ENCODE results near the gene EFCAB12.
"Not testable (repeated sequence)": the region's sequence is repeated elsewhere in the genome, so short reads cannot be mapped to it uniquely, and the experiment has no call there.

EFCAB12 gene

GRCh38 chr3:129393271-129393670 lies 35.2 kb downstream of the EFCAB12 start:
- TF ChIP-seq CTCF (IDR thresholded peaks at IDR 0.05; ENCODE audit: low read depth, low read length) (no peak), EZH2phosphoT487 (IDR thresholded peaks at IDR 0.05; ENCODE audit: low read depth) (no peak)
- Histone ChIP-seq H2AFZ (ENCODE audit: low read depth, low read length) (no peak overlapping the region), H3K4me2 (ENCODE audit: low read length) (no peak overlapping the region), H4K20me1 (ENCODE audit: insufficient read depth, low read length) (peaks cover 12% of the 10 kb centered on the region; the same call in 1 of the 2 replicates), H3K27ac (ENCODE audit: low read length) (no peak overlapping the region), H3K9me3 (ENCODE audit: insufficient read depth, low read length) (no peaks in the 10 kb centered on the region), H3K79me2 (ENCODE audit: low read length) (peaks cover 37% of the 10 kb centered on the region), H3K4me3 (ENCODE audit: low read length) (no peak overlapping the region), H3K4me1 (ENCODE audit: low read length) (peaks cover 4% of the 10 kb centered on the region), H3K9ac (ENCODE audit: low read length) (no peak overlapping the region), H3K36me3 (replicated peaks; ENCODE audit: low read depth, low read length) (no peaks in the 10 kb centered on the region), H3K27me3 (ENCODE audit: low read depth, low read length) (no peaks in the 10 kb centered on the region)

- peaks cover 27% of the 10 kb centered on the region for H3K79me2 ChIP-seq (ENCODE audit: low read length)
- not testable (repeated sequence) for H3K4me2 ChIP-seq (ENCODE audit: low read length); H3K9me3 ChIP-seq (ENCODE audit: insufficient read depth, low read length); H3K36me3 ChIP-seq (replicated peaks; ENCODE audit: low read depth, low read length); H3K27me3 ChIP-seq (ENCODE audit: low read depth, low read length); H2AFZ ChIP-seq (ENCODE audit: low read depth, low read length); H3K9ac ChIP-seq (ENCODE audit: low read length); H3K4me3 ChIP-seq (ENCODE audit: low read length); H4K20me1 ChIP-seq (ENCODE audit: insufficient read depth, low read length); H3K4me1 ChIP-seq (ENCODE audit: low read length); H3K27ac ChIP-seq (ENCODE audit: low read length)
Measured at GRCh38 chr3:129392106-129392887, 36.1 kb downstream of the EFCAB12 start.

- not testable (repeated sequence) for H4K20me1 ChIP-seq (ENCODE audit: insufficient read depth, low read length); H3K4me1 ChIP-seq (ENCODE audit: low read length); H3K9me3 ChIP-seq (ENCODE audit: insufficient read depth, low read length); H2AFZ ChIP-seq (ENCODE audit: low read depth, low read length); H3K4me3 ChIP-seq (ENCODE audit: low read length); H3K9ac ChIP-seq (ENCODE audit: low read length); H3K36me3 ChIP-seq (replicated peaks; ENCODE audit: low read depth, low read length); H3K4me2 ChIP-seq (ENCODE audit: low read length); H3K27me3 ChIP-seq (ENCODE audit: low read depth, low read length); H3K27ac ChIP-seq (ENCODE audit: low read length)
- H3K79me2 ChIP-seq (ENCODE audit: low read length), result peaks cover 20% of the 10 kb centered on the region
Measured at GRCh38 chr3:129391583-129391982, 36.9 kb downstream of the EFCAB12 start.

GRCh38 chr3:129389572-129389937 lies 38.9 kb downstream of the EFCAB12 start:
- Histone ChIP-seq H2AFZ (ENCODE audit: low read depth, low read length) (no peak overlapping the region), H3K4me1 (ENCODE audit: low read length) (no peaks in the 10 kb centered on the region), H3K27ac (ENCODE audit: low read length) (no peak overlapping the region), H3K27me3 (ENCODE audit: low read depth, low read length) (no peaks in the 10 kb centered on the region), H3K9ac (ENCODE audit: low read length) (no peak overlapping the region), H3K79me2 (ENCODE audit: low read length) (no peaks in the 10 kb centered on the region), H4K20me1 (ENCODE audit: insufficient read depth, low read length) (no peaks in the 10 kb centered on the region), H3K9me3 (ENCODE audit: insufficient read depth, low read length) (no peaks in the 10 kb centered on the region), H3K4me3 (ENCODE audit: low read length) (no peak overlapping the region), H3K36me3 (replicated peaks; ENCODE audit: low read depth, low read length) (no peaks in the 10 kb centered on the region), H3K4me2 (ENCODE audit: low read length) (no peak overlapping the region)
- no peak for TF ChIP-seq CTCF (IDR thresholded peaks at IDR 0.05; ENCODE audit: low read depth, low read length)
- no peak for TF ChIP-seq EZH2phosphoT487 (IDR thresholded peaks at IDR 0.05; ENCODE audit: low read depth)

- not testable (repeated sequence) for H3K36me3 ChIP-seq (replicated peaks; ENCODE audit: low read depth, low read length); H3K4me2 ChIP-seq (ENCODE audit: low read length); H4K20me1 ChIP-seq (ENCODE audit: insufficient read depth, low read length); H3K79me2 ChIP-seq (ENCODE audit: low read length); H3K4me3 ChIP-seq (ENCODE audit: low read length); H3K4me1 ChIP-seq (ENCODE audit: low read length); H3K9ac ChIP-seq (ENCODE audit: low read length); H3K27me3 ChIP-seq (ENCODE audit: low read depth, low read length); H3K9me3 ChIP-seq (ENCODE audit: insufficient read depth, low read length); H2AFZ ChIP-seq (ENCODE audit: low read depth, low read length); H3K27ac ChIP-seq (ENCODE audit: low read length)
Measured at GRCh38 chr3:129388791-129389571, 39.5 kb downstream of the EFCAB12 start.
